Upper lobe of left lung (tissue), 4 donors: ENCODE measurements around the gene VAV3.

Source experiments
- CTCF ChIP-seq, 6 experiments: fragments of 450-650 bp in 4 of 6; fragments of 200-600 bp in 2 of 6; sonication (generic) in 2 of 6; IDR thresholded peaks; one replicate each; pipeline ENCODE4 v1.5.1; 2016 to 2019; ENCODE audit warnings: antibody characterized with exemption in 6 of 6
- POLR2A ChIP-seq, 4 donors: fragments of 450-650 bp; IDR thresholded peaks; one replicate each; pipeline ENCODE4 v1.5.1; 2016 to 2017; ENCODE audit warnings: antibody characterized with exemption in 4 of 4, mild to moderate bottlenecking in 2 of 4
- POLR2AphosphoS5 ChIP-seq, 2 donors: sonication (generic); formaldehyde crosslinking; IDR thresholded peaks; one replicate each; pipeline ENCODE4 v1.5.1; 2017; ENCODE audit warnings: antibody characterized with exemption in 2 of 2

GRCh38 chr1:107830075-107830474 lies 134.9 kb downstream of the VAV3 start:
- TF ChIP-seq POLR2AphosphoS5 (IDR thresholded peaks at IDR 0.05) (no peak), CTCF (IDR thresholded peaks at IDR 0.05) (no peak), POLR2A (IDR thresholded peaks at IDR 0.05) (no peak)
